Activated T-helper 17 cell treated with anti-CD3 and anti-CD28 coated beads, Interleukin-2, amount 50 U/mL, for 72 hours (primary cell): Measurements from ENCODE around the gene NOP58. TPM values are rescaled to one million over a fixed set of nuclear protein-coding genes. Genes with fewer than 3 reads are reported as not detected.

Source experiments
- ATAC-seq: fragments of 150-1000 bp; cut with Tn5 transposase; replicated peaks from 2 replicates; pipeline ENCODE4 v1.10.0; 2021; ENCODE audit warnings: mild to moderate bottlenecking, moderate library complexity
- H3K27ac Mint-ChIP-seq: one replicate; pipeline ENCODE4 v1.8.0; 2022; ENCODE audit warnings: mixed read lengths
- H3K27me3 Mint-ChIP-seq: one replicate; pipeline ENCODE4 v1.8.0; 2022; ENCODE audit warnings: mixed read lengths
- H3K36me3 Mint-ChIP-seq: one replicate; pipeline ENCODE4 v1.8.0; 2022; ENCODE audit warnings: low read depth, mild to moderate bottlenecking, mixed read lengths
- H3K4me1 Mint-ChIP-seq: one replicate; pipeline ENCODE4 v1.8.0; 2022; ENCODE audit warnings: mixed read lengths
- H3K4me3 Mint-ChIP-seq: one replicate; pipeline ENCODE4 v1.8.0; 2022; ENCODE audit warnings: mild to moderate bottlenecking, mixed read lengths
- H3K9me3 Mint-ChIP-seq: one replicate; pipeline ENCODE4 v1.8.0; 2022; ENCODE audit warnings: mixed read lengths
- total RNA-seq, 2 donors: library from RNA; stranded (reverse); gene quantifications; one replicate each; pipeline ENCODE4 v1.2.3, GENCODE V29; 2022

NOP58 gene
- total RNA-seq, 2 donors from 2014 or later, result 157 to 183 TPM

DNA sequence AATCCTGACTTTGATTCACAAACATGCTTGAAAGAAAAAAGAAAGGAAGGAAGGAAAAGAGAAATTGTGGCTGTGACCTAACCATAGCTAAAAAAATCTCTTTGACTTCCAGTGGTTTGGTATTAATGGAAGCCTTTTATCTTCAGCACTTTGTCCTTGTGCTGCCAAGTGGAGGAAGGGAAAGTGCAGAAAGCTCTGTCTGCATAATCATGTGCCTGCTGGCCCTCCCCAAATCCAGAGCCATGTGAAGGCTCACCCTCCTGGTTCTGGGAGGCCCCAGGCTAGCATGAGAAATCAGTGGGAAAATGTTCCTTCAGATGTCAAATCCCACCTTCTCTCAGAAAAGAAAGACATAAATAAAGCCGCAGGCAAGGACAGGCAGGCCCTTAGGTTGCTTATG, 62.3 kb downstream of the NOP58 start:
- Mint-ChIP-seq H3K36me3 (peaks cover 7% of the 10 kb centered on the region), H3K4me1 (no peaks in the 10 kb centered on the region), H3K9me3 (no peaks in the 10 kb centered on the region), H3K27ac (no peak overlapping the region), H3K27me3 (no peaks in the 10 kb centered on the region), H3K4me3 (no peak overlapping the region)
- ATAC-seq, result no peak

DNA sequence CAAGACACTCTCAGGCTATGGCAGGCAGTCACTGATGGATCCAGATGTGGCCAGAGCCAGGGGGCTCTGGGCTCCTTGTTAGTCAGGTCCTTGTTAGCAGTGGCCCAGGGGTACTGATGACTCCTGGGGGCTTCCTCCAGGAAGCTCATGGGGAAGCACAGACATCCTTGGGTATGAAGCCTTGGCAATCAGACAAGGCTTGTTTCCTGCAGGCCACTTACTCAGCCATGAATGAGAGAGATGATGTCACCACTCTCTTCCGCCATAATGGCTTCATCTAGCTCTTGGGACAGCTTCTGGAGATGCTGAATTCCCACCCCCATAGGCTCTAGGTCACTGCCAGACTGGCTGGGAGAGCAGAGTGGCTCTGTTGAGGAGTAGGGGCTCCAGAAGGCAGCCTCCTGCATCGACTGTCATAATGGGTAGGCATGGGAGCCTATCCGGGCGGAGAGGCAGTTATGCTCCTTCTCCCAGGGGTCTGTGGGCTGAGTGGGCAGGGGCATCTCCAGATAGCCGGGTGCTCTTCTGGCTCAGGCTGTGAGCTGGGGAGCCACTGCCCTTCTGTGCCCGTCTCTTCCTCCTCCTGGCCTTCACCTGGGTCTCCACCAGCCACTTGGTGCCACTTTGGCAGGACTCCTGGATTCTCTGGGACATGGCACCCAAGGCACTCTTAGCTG, 70.4 kb downstream of the NOP58 start:
- H3K36me3 Mint-ChIP-seq, result no peaks in the 10 kb centered on the region
- ATAC-seq, result no peak
- H3K27ac Mint-ChIP-seq, result no peak overlapping the region
- no peaks in the 10 kb centered on the region for H3K27me3 Mint-ChIP-seq
- no peaks in the 10 kb centered on the region for H3K9me3 Mint-ChIP-seq
- no peak overlapping the region for H3K4me3 Mint-ChIP-seq
- no peaks in the 10 kb centered on the region for H3K4me1 Mint-ChIP-seq

DNA sequence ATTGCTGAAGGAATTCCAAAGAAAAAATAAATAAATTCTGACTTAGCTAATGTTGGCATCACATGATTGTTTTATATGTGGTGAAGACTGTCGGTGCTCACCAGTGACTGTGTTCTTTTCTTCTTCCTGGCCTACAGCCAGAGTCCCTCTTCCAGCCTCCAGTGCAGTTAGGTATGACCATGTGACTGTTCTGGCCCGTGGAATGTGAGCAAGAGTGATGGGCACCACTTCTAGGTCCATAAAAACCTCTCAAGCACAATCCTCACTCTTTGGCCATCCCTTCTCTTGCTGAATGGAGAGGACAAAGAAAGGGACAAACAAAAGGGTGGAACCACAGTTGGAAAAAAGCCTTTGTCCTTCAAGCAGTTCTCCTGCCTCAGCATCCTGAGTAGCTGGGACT, 71.6 kb downstream of the NOP58 start:
- ATAC-seq, result no peak
- no peaks in the 10 kb centered on the region for H3K9me3 Mint-ChIP-seq
- no peaks in the 10 kb centered on the region for H3K4me1 Mint-ChIP-seq
- no peaks in the 10 kb centered on the region for H3K36me3 Mint-ChIP-seq
- H3K4me3 Mint-ChIP-seq, result no peak overlapping the region
- H3K27me3 Mint-ChIP-seq, result no peaks in the 10 kb centered on the region
- no peak overlapping the region for H3K27ac Mint-ChIP-seq

DNA sequence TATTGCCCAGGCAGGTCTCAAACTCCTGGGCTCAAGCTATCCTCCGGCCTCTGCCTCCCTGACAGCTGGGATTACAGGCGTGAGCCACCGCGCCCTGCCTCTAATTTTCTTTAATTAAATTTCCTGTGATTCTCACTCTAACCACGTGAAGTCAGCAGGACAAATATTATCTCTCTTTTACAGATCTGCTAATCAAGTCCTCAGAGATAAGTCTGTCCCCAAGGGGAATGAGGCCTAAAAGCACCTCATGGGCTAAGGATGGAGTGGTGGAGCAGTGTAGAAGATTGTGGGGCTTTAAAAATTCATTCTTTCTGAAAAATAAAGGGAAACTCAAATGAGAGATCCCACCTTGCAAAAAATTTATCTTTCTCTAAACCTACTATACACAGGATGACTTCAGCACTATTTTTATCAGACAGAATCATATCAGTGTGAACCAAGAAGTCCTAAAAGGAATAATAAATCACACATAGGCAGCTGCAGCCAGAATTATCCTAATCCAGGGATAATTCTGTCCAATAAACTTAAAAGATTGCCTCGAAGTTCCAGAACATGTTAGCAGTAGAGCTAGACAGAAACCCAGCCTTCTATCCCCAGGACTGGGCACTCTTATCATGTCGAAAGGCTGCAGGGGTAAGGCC, 72.3 kb downstream of the NOP58 start:
- no peaks in the 10 kb centered on the region for H3K36me3 Mint-ChIP-seq
- H3K27me3 Mint-ChIP-seq, result no peaks in the 10 kb centered on the region
- H3K4me3 Mint-ChIP-seq, result no peak overlapping the region
- H3K4me1 Mint-ChIP-seq, result no peaks in the 10 kb centered on the region
- no peaks in the 10 kb centered on the region for H3K9me3 Mint-ChIP-seq
- no peak for ATAC-seq
- no peak overlapping the region for H3K27ac Mint-ChIP-seq

DNA sequence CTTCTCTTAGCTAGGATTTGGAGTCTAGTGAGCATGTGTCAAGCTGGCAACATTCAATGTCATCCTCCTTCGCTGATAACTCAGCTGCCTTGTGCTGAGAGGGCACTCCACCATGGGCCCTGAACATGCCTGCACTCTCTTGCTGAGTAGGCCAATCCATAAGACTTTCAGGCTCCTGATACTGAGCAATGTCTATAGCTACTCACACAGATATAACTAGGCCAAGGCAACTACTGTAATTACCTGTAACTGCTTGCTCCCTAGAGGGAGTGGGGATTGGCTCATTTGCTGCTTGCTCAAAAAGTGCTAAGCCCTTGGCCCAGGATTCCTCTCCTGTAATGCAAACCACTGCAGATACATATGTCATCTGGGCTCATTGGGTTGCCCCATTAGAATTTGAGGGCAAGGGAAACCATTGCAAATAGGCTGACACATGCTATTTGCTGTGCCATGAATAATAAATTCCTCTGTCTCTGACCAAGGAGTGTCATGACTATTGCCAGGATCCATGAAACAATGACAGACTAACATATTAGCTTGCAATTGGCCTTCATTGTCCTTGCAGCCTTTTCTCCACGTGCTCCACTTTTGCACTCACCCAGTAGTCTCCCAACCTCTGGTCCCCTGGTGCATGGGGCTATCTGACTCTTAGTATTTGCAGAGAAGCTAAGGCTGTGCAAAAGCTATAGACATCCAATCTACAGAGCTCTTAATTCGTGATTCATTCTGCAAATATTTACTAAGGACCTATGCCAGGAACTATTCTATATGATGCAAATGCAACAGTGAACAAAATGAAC, 73.7 kb downstream of the NOP58 start:
- no peaks in the 10 kb centered on the region for H3K9me3 Mint-ChIP-seq
- no peaks in the 10 kb centered on the region for H3K4me1 Mint-ChIP-seq
- no peaks in the 10 kb centered on the region for H3K27me3 Mint-ChIP-seq
- no peak overlapping the region for H3K27ac Mint-ChIP-seq
- H3K4me3 Mint-ChIP-seq, result no peak overlapping the region
- ATAC-seq, result no peak
- H3K36me3 Mint-ChIP-seq, result no peaks in the 10 kb centered on the region

DNA sequence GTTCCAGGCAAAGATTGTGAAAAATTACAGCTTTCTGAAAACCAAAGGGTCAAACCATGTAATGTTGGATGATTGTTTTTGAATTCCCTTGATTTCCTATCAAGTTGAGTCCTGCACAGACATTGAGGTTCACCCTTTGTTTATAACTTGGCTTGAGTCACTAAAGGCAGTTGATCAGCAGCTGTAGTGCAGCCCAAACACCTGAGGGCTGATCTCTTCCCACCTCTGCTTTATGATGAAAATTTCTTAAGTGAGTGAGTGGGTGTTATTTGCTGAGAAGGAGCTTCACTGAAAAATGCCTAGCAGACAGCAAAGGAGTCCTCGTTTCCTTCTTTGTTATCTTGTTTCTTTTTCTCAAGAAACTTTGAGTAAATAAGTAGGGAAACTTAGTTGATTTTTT, 78.6 kb downstream of the NOP58 start:
- no peaks in the 10 kb centered on the region for H3K9me3 Mint-ChIP-seq
- H3K4me3 Mint-ChIP-seq, result no peak overlapping the region
- H3K4me1 Mint-ChIP-seq, result no peaks in the 10 kb centered on the region

DNA sequence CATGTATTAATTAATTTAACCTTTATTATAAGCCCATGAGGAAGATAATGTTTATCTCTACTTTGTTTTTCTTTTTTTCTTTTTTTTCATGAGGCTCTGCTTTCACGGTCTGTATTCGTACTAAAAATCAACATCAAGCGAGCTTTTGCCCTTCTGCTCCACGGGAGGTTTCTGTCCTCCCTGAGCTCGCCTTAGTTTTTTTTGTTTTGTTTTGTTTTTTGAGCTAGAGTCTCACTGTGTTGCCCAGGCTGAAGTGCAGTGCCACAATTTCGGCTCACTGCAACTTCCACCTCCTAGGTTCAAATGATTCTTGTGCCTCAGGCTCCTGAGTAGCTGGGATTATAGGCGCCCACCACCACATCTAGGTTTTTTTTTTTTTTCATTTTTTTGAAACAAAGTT, 80.6 kb downstream of the NOP58 start:
- Mint-ChIP-seq H3K9me3 (no peaks in the 10 kb centered on the region), H3K27me3 (no peaks in the 10 kb centered on the region), H3K27ac (no peak overlapping the region), H3K4me1 (no peaks in the 10 kb centered on the region), H3K36me3 (no peaks in the 10 kb centered on the region), H3K4me3 (no peak overlapping the region)
- no peak for ATAC-seq

More for the DNA sequence above, 78.6 kb downstream of the NOP58 start:
- Mint-ChIP-seq H3K27me3 (no peaks in the 10 kb centered on the region), H3K27ac (no peak overlapping the region), H3K36me3 (no peaks in the 10 kb centered on the region)
- no peak for ATAC-seq

Other genes with a start within 250 kb of the NOP58 start
- gene FZD7, start 231.9 kb upstream of the NOP58 start, total RNA-seq, result 1 to 10 TPM in 1 of 2 donors, under 1 TPM in 1; 0.06 to 1.6 TPM
- gene KIAA2012, start 192.5 kb upstream of the NOP58 start, total RNA-seq, result not detected
- 100 to 1,000 TPM in 1 of 2 donors, 10 to 100 TPM in 1; 81.8 to 115 TPM for gene SUMO1, start 27.2 kb upstream of the NOP58 start, total RNA-seq
- gene BMPR2, start 110.6 kb downstream of the NOP58 start, total RNA-seq, result 10 to 100 TPM in 1 of 2 donors, 1 to 10 TPM in 1; 7.6 to 12.3 TPM